ENCODE data around the gene GRM4.
"Not testable (repeated sequence)": the region's sequence is repeated elsewhere in the genome, so short reads cannot be mapped to it uniquely, and the experiment has no call there.

GRM4 gene

DNA sequence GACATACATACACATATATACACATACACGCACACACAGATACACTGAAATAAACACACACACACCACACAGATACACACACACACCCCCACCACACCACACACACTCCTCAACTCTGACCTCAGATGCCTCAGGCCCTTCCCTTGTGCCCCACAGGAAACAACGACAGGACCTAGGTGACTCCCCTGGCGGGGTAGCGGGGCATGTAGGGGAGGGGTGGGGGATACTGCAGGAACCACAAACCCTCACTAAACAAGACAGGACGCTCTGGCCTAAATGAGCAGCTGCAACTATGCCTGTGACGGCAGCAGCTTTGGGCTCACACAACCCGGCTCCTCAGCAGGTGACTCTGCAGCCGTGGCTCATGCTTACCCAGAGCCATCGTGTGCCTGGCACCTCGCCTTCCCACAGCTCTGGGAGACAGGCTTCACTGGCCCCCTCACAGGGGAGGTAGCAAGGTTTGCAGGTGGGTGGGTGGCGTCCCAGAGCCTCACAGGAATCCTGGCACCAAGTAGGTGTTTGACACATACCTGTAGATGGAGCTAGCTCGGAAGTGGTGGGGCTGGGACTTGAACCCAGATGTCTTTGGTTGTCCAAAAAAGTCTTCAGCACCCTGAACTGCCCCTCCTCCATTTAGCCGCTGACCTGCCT is 100.8 kb downstream of the GRM4 start:
- no peak for DNase-seq (ENCODE audit: low read depth)

DNA sequence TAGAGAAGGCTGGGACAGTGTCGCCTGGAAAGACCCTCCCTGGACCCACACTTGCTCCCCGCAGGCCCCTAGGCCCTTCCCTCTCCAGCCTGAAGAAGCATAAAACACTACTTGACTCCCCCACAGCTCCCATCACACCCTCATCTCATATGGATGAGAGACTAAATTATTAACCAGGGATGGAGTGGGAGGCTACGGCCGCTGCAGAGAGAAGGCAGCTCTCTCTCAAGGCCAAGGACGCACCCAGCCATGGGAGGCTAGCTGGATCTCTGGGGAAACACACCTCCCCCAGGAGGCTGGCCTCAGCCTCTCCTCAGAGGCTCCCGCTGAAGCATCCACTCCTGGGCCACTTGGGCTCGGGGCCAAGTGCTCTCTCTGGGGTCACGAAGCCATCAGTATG is 102.5 kb downstream of the GRM4 start:
- DNase-seq (ENCODE audit: low read depth): no peak

DNA sequence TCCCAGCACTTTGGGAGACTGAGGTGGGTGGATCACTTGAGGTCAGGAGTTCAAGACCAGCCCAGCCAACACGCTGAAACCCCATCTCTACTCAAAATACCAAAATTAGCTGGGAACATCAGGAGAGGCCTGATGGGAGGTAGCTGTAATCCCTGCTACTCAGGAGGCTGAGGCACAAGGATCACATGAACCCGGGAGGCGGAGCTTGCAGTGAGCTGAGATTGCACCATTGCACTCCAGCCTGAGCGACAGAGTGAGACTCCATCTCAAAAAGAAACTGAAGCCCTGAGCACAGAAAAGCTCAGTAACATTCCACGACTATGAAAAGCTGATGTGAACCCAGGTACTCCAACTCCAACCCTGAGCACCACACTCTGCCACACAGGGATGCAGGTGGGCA is 103.9 kb downstream of the GRM4 start:
- DNase-seq (ENCODE audit: low read depth): not testable (repeated sequence)

DNA sequence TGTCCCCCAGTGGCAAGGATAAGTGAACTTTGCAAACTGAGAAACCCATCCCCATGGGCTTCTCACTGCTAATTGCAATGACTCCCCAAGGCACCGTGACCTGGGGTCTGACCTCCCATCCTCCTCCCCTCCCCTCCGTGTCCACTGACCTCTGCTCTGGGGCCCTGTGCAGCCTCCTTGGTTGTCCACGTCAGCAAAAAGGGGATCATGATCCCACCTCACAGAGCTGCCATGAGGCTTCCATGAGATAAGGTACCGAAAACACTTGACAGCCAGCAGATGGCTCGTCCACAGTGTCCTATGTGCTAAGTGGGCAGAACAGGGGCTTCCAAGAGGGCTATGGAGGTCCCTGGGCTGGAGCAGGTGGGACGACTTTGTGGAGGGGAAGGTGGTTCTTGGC is 104.5 kb downstream of the GRM4 start:
- no peak for DNase-seq (ENCODE audit: low read depth)

DNA sequence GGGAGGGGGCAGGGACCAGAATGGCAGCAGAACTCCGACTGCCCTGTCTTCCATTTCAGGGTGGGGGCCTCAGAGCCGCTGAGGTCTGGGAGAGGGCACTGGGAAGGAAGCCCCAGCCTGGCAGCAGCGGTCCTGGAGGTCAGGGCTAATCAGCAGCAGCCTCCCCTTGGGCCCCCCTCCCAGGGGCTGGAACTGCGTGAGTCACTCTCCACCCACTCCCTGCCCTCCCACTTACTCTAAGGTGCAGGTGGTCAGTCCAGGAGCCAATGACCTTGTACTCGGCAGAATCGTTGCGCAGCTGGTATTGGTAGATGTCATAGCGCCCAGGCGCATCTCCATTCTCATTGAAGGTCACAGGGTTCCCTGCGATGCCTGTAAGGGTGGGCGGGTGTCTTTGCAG is 105.9 kb downstream of the GRM4 start:
- DNase-seq (ENCODE audit: low read depth): no peak

DNA sequence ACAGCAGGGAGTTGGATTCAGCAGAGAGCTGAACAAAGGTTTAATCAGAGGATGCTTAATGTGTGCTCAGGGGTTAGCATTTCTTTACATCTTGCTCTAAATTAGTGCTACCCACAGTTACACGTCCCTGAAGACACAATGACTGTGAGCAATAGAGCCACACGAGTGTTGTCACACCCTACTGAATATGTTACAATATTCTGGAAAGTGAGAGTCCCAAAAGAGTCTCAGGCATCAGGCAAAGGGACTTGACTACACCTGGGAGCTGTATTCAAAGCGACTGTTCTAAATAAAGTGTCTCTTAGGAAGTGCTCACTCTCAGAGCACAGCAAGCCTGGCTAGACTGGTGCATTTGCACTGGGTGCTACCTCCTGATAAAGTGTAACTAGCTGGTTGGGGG is 108.7 kb downstream of the GRM4 start:
- DNase-seq (ENCODE audit: low read depth): no peak

DNA sequence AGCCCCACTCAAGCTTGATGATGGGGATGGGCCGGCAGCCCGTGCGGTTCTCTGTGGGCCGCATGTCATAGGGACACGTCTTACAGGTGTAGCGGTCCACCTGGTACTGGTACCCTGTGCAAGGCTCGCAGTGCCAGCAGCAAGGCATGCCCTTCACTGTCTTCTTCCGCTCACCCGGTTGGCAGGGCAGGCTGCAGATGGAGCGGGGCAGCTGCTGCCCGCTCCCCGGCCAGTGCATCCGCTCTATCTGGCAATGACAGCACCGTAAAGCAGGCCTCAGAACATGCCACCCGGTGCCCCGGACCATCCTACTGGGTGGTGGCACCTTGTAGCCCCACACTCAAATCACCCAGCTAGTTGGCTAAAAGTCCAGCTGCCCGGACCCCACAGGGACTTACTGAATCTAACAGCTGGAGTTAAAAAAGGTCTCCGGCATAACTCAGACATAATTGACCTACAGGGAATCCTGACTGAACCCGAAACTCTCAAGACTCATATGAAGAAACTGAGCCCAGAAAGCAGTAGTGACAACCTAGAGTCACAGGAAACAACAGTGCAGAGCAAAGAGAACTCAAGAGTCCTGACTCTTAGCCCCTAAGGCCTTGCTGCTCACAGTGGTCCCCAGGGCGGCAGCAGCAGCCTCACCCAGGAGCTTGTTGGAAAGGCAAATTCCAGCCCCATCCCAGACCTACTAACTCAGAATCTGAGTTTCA is 109.4 kb downstream of the GRM4 start:
- no peak for DNase-seq (ENCODE audit: low read depth)

DNA sequence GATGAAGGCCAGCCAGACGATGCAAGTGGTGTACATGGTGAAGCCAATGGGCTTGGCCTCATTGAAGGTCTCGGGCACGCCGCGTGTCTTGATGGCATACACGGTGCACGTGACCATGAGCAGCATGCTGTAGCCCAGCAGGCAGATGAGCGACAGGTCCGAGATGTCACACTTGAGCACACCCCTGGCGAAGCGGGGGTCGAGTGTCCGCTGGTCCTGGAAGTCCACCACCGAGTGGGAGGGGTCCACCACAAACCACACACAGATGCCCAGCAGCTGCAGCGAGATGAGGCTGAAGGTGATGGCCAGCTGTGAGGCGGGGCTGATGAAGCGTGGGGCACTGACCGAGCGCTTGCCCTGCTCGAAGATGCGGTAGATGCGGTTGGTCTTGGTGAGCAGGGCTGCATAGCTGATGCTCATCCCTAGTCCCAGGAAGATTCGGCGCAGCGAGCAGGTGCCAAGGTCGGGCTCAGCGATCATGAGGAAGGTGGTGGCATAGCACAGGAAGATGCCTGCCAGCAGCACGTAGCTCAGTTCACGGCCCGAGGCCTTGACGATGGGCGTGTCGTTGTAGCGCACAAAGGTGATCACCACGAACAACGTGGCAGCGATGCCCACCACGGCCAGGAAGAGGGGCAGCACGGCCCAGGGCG is 110.1 kb downstream of the GRM4 start:
- DNase-seq (ENCODE audit: low read depth): no peak

DNA sequence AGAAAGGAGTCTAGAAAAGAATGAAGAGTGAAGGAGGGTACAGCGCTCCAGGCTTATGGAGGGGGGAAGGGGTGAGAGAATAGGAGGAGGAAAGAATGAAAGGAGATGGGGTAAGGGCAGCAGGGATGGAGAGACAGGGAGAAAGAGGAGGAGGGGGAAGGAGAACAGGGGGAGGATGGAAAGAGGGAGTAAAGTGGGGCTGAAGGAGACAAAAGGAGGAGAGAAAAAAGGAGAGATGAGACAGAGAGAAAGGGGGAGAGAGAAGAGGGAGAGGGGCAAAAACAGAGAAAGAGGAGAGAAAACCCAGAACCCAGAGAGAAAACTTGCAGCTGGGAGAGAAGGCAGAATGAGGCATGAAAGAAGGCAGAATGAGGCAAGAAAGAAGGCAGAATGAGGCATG is 110.7 kb downstream of the GRM4 start:
- DNase-seq (ENCODE audit: low read depth): no peak

DNA sequence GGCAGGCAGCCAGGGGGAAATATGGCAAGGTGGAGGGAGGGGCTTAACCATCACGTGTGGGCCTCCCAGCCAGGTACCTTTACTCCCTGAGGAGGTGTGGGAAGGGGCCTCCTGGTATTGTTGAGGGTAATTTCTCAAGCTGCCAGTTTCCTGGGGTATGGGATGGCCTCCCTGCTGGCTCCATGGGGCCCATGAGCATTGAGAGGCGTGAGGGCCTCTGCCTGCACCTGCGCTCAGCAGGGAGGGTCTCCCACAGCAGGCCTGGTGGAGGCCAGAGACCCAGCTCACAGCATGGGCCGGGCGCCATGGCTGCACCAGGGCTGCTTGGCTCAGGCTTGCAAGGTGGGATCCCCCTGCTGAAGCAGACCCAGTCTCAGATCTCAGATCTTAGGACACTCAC is 113.0 kb downstream of the GRM4 start:
- DNase-seq (ENCODE audit: low read depth): no peak

DNA sequence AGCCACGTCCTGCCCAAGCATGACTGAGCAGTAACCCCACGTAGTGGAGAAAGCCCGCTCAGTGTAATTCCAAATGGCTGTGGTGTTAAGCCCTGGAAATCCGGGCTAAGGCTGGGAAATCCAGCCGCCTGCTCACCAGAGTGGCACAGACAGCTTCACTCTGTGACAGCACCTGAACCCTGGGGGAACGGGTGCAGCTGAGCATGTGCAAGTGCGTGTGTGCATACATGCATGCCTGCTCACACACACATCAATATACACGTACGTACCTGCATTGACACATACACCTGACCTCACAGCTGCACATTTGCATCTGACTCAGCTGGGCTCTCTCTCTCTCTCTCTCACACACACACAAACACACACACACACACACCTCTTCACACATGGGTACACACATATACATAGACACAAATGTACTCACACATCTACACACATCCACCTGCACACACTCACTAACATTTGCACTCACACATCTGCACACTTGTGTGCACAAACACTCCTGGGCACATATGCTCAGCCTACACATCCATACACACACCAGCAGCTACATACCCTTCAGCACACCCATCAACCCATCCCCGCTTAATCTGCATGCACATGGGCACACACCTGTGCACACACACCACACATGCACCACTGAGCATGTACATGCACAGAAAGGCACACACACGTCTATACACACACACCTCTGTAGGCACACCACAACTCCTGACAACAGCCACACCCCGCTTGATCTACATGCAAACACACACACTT is 114.1 kb downstream of the GRM4 start:
- no peak for DNase-seq (ENCODE audit: low read depth)

DNA sequence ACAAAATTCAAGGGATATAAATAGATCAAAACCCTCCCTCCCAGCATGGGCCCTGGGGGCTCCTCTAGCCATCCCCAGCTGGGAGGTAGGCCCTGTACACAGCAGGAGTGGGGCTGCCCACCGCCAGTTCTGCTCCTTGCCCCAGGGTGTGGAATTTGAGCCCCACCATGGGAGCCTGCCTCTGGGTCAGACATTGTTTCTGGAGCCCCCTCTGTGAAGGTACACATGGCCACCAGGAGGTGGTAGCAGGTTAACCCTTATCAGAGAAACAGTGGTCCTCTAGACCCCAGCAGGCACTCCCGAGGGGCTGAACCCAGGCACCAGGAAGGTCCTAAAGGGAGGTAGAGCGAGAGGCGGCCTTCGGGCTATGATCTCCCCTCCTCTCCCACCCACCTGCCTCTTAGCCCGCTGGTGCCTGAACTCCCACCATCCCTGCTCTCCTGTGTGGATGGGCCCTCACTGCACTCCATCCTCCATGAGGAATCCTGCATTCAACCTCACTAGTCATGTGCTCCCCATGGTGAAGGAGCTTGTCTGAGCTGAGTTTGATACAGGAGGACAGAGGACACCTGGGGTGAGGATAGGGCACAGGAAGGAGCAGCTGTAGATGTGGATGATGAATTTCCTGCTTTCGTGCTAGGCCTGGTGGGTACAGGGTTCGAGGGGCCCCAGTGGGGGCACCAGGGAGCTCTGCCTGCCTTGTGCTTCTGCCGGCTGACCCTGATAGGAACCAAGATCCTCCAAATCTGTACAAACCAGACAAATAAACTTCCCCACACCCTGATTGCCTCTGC is 114.9 kb downstream of the GRM4 start:
- no peak for DNase-seq (ENCODE audit: low read depth)

DNA sequence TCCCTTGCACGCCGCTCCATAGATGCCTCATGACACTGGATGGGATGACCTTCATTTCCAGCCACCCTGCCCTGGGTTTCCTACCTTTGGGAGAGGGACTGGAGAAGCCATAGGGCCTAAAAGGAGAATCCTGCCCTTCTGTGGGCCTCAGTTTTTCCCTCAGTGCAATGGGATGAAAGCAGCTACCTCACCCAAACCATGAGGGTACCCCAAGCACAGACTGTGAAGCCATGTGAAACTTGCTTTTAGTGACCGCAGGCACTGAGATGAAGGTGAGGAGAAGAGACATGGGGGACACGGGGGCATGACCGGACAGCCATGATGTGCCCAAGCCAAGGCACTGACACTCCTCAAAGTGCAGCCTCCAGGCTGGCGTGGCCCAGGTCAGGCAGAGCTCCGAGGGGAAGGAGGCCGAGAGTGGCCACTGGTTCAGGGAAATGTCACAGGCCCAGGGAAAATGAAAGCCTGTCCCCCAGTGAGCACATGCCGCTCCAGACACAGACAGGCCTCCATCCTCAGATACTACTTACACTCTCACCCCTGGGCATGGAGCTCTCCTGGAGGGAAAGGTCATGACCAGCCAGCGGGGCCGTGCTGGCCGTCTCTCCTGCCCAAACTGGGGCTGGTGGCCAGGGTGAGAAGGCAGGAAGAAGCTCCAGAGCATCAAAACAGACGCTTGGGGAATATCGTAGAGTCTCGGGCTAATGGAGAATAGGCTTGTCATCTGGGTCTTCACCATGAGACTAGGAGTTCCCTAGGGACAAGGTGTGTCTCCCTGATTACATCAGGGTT is 116.2 kb downstream of the GRM4 start:
- DNase-seq (ENCODE audit: low read depth): no peak

DNA sequence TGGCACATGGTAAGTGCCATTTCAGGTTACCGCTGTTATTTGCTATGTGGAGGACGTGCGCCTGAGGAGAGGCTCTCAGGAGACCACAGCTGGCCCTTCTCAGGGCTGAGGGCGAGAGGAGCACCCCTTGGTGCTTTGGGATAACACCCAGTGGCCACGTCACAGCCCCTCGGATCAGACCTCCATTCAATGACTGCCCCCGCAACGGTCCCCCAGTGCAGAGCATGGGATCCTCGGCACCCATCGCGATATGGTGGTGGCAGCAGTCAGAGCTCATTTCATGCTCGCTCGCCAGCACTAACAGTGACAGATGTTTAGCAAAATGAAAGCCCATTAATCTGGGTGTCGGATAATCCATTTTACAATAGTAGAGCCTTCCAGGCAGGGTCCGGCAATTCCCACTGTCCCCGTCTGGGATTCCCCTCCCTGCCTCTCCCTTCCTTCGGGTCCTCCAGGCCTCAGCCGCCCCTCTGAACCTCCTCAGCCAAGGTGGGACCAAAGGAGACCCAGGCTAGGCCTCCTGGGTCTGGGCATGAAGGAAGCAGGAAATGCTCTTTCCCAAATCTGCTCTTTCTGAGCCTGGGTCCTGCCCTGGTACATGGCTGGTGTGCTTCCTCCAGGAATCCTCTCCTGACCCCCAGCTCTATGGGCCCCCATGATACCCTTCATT is 117.1 kb downstream of the GRM4 start:
- no peak for DNase-seq (ENCODE audit: low read depth)

DNA sequence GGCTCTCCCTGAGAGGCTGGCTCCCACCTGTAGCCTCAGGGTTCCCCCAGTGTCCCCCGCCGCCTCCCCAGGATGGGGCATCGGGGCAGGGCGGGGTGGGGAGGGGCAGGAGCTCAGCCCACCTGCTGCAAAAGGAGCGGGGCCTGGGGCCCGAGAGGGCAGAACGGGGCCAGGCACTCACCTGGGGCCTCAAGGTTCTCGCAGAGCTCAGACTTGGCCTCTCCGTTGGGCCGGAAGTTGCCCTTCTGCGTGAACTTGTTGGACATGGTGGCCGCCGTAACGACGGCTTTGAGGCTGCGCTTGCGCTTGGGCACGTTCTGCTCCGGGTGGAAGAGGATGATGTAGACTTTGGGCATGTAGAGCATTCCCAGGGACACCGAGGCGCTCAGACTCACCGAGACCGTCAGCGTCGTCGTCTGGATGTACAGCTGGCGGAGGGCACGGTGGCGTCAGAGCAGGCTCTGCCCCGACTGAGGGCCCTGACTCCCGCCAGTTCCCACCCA is 117.9 kb downstream of the GRM4 start:
- DNase-seq (ENCODE audit: low read depth): no peak

DNA sequence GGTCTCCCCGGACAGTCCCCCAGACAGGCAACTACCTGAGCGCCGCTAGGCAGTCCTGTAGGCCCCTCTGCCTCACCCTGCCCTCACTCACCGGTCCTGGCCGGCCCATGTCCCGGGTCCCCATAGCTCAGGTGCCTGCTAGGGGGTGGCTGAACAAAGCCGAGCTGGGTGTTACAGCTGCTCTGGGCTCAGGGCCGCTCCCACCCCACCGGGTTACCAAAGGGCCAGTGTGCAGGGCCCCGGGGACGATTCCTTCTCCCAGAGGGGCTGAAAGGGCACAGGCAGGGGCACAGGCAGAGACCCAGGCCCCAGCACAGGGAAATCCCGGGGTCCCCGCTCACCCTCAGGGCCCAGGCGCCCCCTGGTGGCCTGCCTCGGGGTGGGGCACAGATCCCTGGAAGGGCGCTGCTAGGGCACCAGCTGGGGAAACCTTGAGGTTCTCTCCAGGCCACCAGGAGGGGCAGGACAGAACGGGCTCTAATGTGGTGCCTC is 118.4 kb downstream of the GRM4 start:
- DNase-seq (ENCODE audit: low read depth): peak; percentile 1

DNA sequence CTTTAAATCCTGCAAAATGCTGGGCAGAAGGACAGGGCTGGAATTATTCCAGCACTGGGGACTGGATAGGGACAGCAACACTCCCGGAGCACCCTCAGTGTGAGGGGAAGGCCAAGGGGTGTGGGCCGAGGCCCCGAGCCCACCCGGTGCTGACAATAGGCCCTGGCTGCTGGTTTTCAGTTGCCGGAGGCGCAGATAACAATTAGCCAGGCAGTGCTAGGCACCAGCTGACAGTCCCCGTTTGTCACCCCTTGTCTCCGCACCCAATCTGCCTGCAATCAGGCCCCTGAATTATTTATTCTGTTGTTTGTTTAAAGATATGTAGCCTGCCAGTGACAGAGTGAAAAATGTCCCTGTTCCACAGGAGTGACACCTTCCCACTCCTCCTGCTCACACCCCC is 120.0 kb downstream of the GRM4 start:
- no peak for DNase-seq (ENCODE audit: low read depth)

DNA sequence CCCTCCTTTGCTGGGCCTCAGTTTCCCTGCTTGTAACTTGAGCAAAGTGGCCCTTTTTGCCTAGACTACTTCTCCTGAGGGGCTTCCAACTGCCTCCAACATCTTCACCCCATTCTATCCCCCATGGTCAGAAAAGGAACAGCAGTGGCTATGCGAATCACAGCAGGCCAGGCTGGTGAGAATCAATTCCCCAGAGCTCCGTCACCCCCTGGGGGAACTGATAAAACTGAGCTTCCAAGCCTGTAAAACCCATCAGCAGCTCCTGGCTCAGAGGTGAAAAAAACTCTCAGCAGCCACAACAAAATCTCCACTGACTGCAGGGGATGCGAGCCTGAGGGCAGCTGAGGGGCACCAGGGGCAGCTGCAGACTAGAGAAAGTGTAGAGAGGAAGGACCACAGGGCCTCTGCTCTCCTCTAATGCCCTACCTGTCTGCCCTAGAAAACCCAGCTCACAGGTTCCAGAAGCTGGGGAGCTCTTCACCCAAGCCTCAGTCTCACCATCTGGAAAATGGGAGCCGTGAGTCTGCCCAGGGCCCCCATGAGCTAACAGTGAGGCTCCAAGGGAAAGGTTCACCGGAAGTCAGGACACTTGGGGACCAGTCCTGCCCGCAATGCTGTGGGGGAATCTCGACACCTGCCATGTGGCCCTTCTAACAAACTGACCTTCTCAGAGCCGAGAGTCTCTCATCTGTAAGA is 120.6 kb downstream of the GRM4 start:
- DNase-seq (ENCODE audit: low read depth): no peak

DNA sequence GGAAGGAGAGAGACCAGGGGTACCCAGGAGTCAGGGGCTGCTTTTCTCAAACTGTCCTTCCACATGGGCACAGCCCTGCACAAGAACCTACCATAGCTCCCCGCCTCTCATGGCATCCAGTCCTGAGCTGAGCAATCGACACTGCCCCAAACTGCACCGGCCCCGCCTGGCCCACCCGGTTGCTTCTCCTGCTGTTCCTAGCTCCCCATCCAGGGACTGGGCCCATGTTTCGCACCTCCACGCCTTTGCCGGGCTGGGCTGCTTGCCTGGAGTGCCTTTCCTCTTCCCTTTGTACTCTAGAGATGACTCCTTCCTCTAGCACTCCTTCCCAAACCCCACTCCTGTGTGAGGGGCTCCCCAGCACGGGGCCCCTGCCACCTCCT is 123.0 kb downstream of the GRM4 start:
- DNase-seq (ENCODE audit: low read depth): no peak
